Neuronal stem cell (in vitro differentiated cells): Measurements from ENCODE around the gene TYMP.

Experiments used
- DNase-seq: peaks from one replicate; pipeline ENCODE4 v3.0.0-alpha.2; 2013; ENCODE audit warnings: low spot score
- H2AFZ ChIP-seq: one replicate; pipeline ENCODE4 v1.6.1; 2013; ENCODE audit warnings: mild to moderate bottlenecking, low read length, inconsistent platforms
- H2AK5ac ChIP-seq: 2 replicates; pipeline ENCODE4 v1.6.1; 2013; ENCODE audit warnings: low read depth, mild to moderate bottlenecking, inconsistent platforms, low read length, moderate library complexity, mixed read lengths
- H2BK120ac ChIP-seq: 2 replicates; pipeline ENCODE4 v1.6.1; 2013; ENCODE audit warnings: low read depth, mild to moderate bottlenecking, inconsistent platforms, low read length, moderate library complexity, mixed read lengths
- H2BK12ac ChIP-seq: one replicate; pipeline ENCODE4 v1.6.1; 2013; ENCODE audit warnings: low read length, inconsistent platforms
- H2BK15ac ChIP-seq: 2 replicates; pipeline ENCODE4 v1.6.1; 2013; ENCODE audit warnings: mild to moderate bottlenecking, low read length, inconsistent platforms, mixed read lengths
- H2BK5ac ChIP-seq: one replicate; pipeline ENCODE4 v1.6.1; 2013; ENCODE audit warnings: inconsistent platforms, mild to moderate bottlenecking, low read length, moderate library complexity
- H3K14ac ChIP-seq: one replicate; pipeline ENCODE4 v1.6.1; 2013; ENCODE audit warnings: low read length, inconsistent platforms
- H3K18ac ChIP-seq: 2 replicates; pipeline ENCODE4 v1.6.1; 2013; ENCODE audit warnings: low read length, inconsistent platforms
- H3K23ac ChIP-seq: 2 replicates; pipeline ENCODE4 v1.6.1; 2013; ENCODE audit warnings: low read depth, mild to moderate bottlenecking, mixed read lengths, low read length, inconsistent platforms; ENCODE audit not compliant: poor library complexity
- H3K27ac ChIP-seq: replicated peaks from 3 replicates; pipeline ENCODE4 v1.5.1; 2013; ENCODE audit warnings: low read length, inconsistent platforms
- H3K27me3 ChIP-seq, 3 experiments: 2 replicates each; pipeline ENCODE4 v1.6.1; 2013; ENCODE audit warnings: low read length in 3 of 3, mild to moderate bottlenecking in 2 of 3, inconsistent platforms in 1 of 3, low read depth in 1 of 3, mixed read lengths in 1 of 3, moderate library complexity in 1 of 3; ENCODE audit not compliant: control insufficient read depth in 3 of 3, insufficient read depth in 3 of 3
- H3K36me3 ChIP-seq, 2 donors: replicated peaks in 1 of 2; 2 replicates each; pipeline ENCODE4 v1.6.1; 2013; ENCODE audit warnings: low read length in 2 of 2; ENCODE audit not compliant: control insufficient read depth in 2 of 2, insufficient read depth in 2 of 2
- H3K4ac ChIP-seq: 2 replicates; pipeline ENCODE4 v1.6.1; 2013; ENCODE audit warnings: inconsistent platforms, mild to moderate bottlenecking, low read length, moderate library complexity
- H3K4me1 ChIP-seq, 2 donors: 1 replicate in 1 of 2; 2 replicates in 1 of 2; pipeline ENCODE4 v1.6.1; 2013; ENCODE audit warnings: low read length in 2 of 2, low read depth in 1 of 2; ENCODE audit not compliant: control insufficient read depth in 2 of 2, insufficient read depth in 1 of 2
- H3K4me2 ChIP-seq: one replicate; pipeline ENCODE4 v1.6.1; 2013; ENCODE audit warnings: mild to moderate bottlenecking, low read length, inconsistent platforms; ENCODE audit not compliant: insufficient read depth, poor library complexity, severe bottlenecking
- H3K4me3 ChIP-seq, 2 donors: 2 replicates each; pipeline ENCODE4 v1.5.1; 2013; ENCODE audit warnings: low read length in 2 of 2, mild to moderate bottlenecking in 2 of 2, inconsistent platforms in 1 of 2, moderate library complexity in 1 of 2
- H3K79me1 ChIP-seq: one replicate; pipeline ENCODE4 v1.6.1; 2013; ENCODE audit warnings: low read depth, mild to moderate bottlenecking, inconsistent platforms, low read length, moderate library complexity
- H3K9ac ChIP-seq: one replicate; pipeline ENCODE4 v1.6.1; 2013; ENCODE audit warnings: mild to moderate bottlenecking, low read depth, low read length, inconsistent platforms; ENCODE audit not compliant: poor library complexity
- H3K9me3 ChIP-seq, 2 donors: replicated peaks in 1 of 2; 2 replicates each; pipeline versions ENCODE3 to v1.6.1; 2013; ENCODE audit warnings: low read length in 2 of 2, mild to moderate bottlenecking in 2 of 2, inconsistent platforms in 1 of 2, low read depth in 1 of 2, mixed read lengths in 1 of 2, moderate library complexity in 1 of 2; ENCODE audit not compliant: control insufficient read depth in 2 of 2, insufficient read depth in 1 of 2
- H4K8ac ChIP-seq: one replicate; pipeline ENCODE4 v1.6.1; 2013; ENCODE audit warnings: low read depth, mild to moderate bottlenecking, inconsistent platforms, low read length, moderate library complexity
- H4K91ac ChIP-seq: one replicate; pipeline ENCODE4 v1.6.1; 2013; ENCODE audit warnings: low read length, low read depth, mild to moderate bottlenecking, inconsistent platforms; ENCODE audit not compliant: poor library complexity
- WGBS, 2 donors: extraction: QIAGEN DNeasy Blood & Tissue Kit; methylation state at CpG; one replicate each; pipeline ENCODE4 v1.1.7; 2013; ENCODE audit warnings: missing lambda C conversion rate in 2 of 2, mixed read lengths in 1 of 2; ENCODE audit not compliant: insufficient read length in 2 of 2, insufficient replicate concordance in 1 of 2; ENCODE audit errors: extremely low coverage in 2 of 2; 5-methylcytosine and 5-hydroxymethylcytosine counted together

TYMP gene

GRCh38 chr22:50567721-50568252, 38.0 kb upstream of the TYMP start:
- Histone ChIP-seq H2AK5ac (no peak overlapping the region), H3K27me3 (peaks cover 0 to 6% (median 0%) of the 10 kb centered on the region in 3 experiments), H3K23ac (no peak overlapping the region), H2BK15ac (no peak overlapping the region), H3K9me3 (no peaks in the 10 kb centered on the region), H2BK120ac (no peak overlapping the region), H3K4me1 (peaks cover 0 to 5% of the 10 kb centered on the region in 2 donors), H3K27ac (no peak overlapping the region), H4K91ac (no peak overlapping the region), H3K4me3 (no peak overlapping the region), H4K8ac (no peak overlapping the region), H3K18ac (no peak overlapping the region), H2AFZ (no peak overlapping the region), H2BK5ac (no peak overlapping the region), H3K79me1 (no peaks in the 10 kb centered on the region), H3K4me2 (no peak overlapping the region), H3K36me3 (peaks cover 41 to 53% of the 10 kb centered on the region in 2 donors), H3K4ac (no peak overlapping the region), H3K9ac (no peak overlapping the region), H2BK12ac (no peak overlapping the region), H3K14ac (no peak overlapping the region)
- no peak for DNase-seq
- WGBS, 2 donors, result no CpG with 5 or more reads among the region's 7 CpGs

DNA sequence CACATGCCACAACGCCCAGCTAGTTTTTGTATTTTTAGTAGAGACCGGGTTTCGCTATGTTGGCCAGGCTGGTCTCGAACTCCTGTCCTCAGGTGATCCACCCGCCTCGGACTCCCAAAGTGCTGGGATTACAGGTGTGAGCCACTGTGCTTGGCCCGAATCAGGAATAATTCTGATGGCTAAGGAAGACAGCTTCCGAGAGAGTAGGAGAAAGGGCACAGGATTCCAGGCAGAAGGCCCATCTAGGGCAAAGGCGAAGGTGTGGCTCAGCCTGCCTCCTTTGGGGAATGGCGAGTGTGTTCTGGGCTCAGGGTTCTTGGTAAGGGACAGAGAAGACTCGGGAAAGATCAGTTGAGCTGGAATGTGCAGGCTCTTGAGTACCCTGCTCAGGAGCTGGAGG, 34.5 kb upstream of the TYMP start:
- Histone ChIP-seq H3K79me1 (peaks cover 2% of the 10 kb centered on the region), H3K9ac (no peak overlapping the region), H2BK5ac (no peak overlapping the region), H3K23ac (no peak overlapping the region), H2AK5ac (no peak overlapping the region), H3K4ac (no peak overlapping the region), H3K4me3 (no peak overlapping the region), H3K18ac (no peak overlapping the region), H3K9me3 (no peaks in the 10 kb centered on the region), H2AFZ (no peak overlapping the region), H4K91ac (no peak overlapping the region), H3K14ac (no peak overlapping the region), H3K4me1 (peaks cover 0 to 5% of the 10 kb centered on the region in 2 donors), H3K27ac (no peak overlapping the region), H3K36me3 (peaks cover 11 to 18% of the 10 kb centered on the region in 2 donors), H3K27me3 (peaks cover 0 to 15% (median 6%) of the 10 kb centered on the region in 3 experiments), H4K8ac (no peak overlapping the region), H2BK12ac (no peak overlapping the region), H2BK120ac (no peak overlapping the region), H2BK15ac (no peak overlapping the region), H3K4me2 (no peak overlapping the region)
- DNase-seq, result no peak
- no CpG with 5 or more reads among the region's 11 CpGs for WGBS, 2 donors

DNA sequence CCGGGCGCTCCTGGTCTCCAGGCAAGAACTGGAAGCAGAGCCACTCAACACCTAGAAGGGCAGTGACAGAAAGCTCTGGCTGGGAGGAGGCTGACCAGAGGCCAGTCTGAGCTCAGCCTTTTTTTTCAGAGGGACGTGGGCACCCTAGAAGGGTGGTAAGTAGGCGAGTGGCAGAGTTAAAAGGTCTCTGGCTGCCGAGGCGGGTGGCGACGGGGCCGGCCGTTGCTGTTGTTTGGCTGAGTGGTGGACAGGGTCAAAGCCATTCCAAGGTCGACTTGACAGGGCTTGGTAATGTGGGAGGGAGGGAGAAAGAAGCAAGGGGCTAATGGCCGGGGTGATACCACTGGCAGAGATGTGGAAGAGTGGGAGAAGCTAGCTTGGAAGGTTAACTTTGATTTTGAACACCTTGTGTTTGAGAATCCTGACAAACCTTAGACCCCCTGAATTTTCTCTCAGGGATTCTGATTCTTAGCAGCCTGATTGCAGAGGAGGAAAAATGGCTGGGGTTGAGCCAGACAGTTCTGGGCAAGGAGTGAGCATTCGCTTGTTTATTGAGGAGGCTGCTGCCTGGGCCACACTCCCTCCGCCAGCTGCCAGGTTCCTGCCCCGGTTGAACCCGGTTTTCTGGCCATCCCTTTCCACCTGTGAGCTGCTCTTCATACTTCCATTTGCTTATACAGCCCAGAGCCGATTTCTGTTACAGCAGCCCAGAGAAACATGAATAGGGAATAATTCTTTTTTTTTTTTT, 33.8 kb upstream of the TYMP start:
- no peak for DNase-seq
- Histone ChIP-seq H3K9ac (peak overlapping the region; percentile 88), H2BK15ac (no peak overlapping the region), H3K4me1 (peaks cover 0 to 5% of the 10 kb centered on the region in 2 donors), H2BK12ac (no peak overlapping the region), H3K4me2 (peak overlapping the region; percentile 98), H3K9me3 (no peaks in the 10 kb centered on the region), H3K14ac (no peak overlapping the region), H3K27me3 (peaks cover 0 to 17% (median 6%) of the 10 kb centered on the region in 3 experiments), H2AK5ac (peak overlapping the region; percentile 32), H2BK5ac (no peak overlapping the region), H3K79me1 (peaks cover 2% of the 10 kb centered on the region), H4K8ac (no peak overlapping the region), H2BK120ac (no peak overlapping the region), H2AFZ (peak overlapping the region; percentile 94), H3K4ac (no peak overlapping the region), H3K36me3 (peaks cover 4 to 11% of the 10 kb centered on the region in 2 donors), H3K27ac (no peak overlapping the region), H4K91ac (no peak overlapping the region), H3K4me3 (peak overlapping the region; percentile 84 to 89), H3K18ac (no peak overlapping the region), H3K23ac (peak overlapping the region; percentile 95)
- no CpG with 5 or more reads among the region's 17 CpGs for WGBS, 2 donors
